Ecto neural progenitor cell (in vitro differentiated cells): Measurements from ENCODE around the gene DTX1.

ENCODE experiments used
- DNase-seq: peaks from one replicate; pipeline ENCODE4 v3.0.0-alpha.2; 2018; ENCODE audit warnings: low spot score

The DTX1 gene

DNA sequence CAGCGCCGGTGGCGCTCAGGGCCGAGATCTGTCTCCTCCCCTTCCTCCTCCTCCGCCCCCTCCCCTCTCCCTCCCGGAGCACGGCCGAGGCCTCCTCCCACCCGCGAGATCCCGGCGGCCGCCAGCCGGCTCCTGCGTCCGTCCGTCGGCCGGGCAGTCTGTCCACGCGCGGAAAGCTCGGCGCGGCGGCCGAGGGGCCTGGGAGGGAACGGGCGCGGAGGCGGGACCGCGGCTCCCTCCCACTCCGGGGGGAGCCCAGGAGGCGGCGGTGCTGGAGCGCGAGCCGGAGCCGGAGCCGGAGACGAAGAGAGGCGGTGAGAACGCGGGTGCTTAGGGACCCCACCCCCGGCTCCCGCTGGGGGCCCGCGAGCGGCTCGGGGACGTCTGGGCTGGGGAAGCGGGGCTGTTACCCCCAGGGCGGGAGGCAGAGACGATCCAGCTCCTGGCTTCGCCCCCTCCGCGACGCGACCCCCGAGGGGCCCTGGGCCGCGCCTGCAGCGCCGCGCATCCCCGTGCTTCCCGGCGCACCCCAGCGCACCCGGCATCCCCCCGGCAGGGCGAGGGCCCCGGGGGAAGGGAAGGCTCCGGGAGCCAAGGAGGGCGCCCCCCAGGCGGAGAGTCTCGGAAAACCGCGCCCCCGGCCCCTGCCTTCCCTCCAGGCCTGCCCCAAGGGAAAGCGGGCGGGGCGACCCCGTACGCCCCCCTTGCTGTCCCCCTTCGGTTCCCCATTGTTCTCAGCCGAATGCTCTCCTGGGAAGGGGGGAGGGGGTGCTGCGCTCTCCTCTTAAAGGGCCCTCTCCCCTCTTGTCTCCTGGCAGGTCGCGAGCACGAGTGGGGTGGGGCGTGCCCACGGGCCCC lies at the start of gene DTX1:
TSS of gene DTX1 (plus strand) at position 100 of the 858 bp plus-strand sequence. CDS start 1,463 bp downstream, outside the sequence.
- peak; percentile 66 for DNase-seq

DNA sequence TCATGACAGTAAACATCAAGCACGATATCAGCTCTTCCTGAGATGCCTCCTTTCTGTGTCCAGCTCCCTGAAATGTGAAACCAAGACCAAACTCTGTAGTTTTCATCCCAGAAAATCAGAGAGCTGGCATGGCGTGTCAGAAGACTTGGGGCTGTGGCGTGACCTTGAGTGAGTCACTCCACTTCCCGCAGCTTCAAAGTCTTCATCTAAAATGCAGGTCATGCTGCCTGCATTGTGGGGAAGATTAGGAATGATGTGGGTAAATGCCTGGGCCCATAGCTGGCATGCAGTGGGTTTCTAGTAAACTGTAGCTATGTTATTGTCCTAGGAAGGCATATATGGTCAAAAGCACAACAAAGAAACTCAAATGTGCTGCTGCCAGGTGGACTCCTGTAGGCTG lies 49.4 kb upstream of the DTX1 start:
- no peak for DNase-seq

DNA sequence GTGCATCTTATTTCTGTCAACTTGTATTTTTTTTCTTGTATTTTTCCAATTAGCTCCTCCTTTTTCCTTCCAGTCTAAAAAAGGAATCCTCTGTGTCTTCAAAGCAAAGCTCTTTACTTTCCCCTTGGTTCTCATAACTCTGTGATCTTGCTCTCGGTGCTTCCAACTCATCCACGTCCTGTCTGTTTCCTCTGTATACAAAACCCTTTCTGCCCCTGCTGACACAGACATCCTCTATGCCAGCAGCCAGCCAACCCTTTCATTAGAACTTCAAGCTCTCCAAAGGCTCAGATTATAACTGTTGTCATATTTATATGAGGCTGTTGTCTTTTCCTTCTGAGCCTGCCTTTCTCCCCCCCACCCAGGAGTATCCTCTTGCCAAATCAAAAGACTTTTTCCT lies 45.8 kb upstream of the DTX1 start:
- no peak for DNase-seq

DNA sequence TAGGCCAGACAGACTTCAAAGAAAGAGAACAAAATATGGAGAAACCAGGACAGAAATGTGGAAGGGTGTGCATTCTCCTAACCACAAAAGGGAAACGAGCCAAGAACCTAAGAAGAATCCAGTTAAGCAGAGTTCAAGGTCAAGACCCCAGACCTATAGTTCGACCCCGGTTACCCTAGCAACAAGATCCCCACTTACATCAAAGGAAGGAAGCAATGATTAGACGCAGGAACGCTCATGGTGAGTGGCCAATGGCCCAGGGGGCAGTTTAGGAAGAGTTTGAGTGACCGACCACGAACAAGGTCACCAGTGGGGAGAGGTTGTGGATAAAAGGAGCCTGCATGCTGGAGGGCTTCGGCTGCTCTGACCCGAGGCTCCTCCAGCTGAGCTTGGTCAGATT lies 42.0 kb upstream of the DTX1 start:
- DNase-seq: no peak

DNA sequence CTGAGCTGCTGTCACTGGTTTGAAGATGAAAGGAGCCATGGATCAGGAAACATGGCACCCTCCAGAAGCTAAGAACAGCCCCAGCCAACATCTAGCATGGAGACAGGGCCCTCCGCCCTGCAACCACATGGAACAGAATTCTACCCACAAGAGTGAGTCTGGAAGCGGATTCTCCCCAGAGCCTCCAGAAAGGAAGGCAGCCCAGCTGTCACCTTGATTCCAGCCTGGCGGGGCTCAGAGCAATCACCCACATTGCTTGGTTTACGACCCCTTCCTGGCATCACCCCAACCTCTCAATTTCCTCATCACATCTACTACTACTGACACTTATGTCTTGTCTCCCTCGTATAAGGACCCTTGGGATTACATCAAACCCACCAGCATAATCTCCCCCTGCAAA lies 39.7 kb upstream of the DTX1 start:
- DNase-seq: no peak

DNA sequence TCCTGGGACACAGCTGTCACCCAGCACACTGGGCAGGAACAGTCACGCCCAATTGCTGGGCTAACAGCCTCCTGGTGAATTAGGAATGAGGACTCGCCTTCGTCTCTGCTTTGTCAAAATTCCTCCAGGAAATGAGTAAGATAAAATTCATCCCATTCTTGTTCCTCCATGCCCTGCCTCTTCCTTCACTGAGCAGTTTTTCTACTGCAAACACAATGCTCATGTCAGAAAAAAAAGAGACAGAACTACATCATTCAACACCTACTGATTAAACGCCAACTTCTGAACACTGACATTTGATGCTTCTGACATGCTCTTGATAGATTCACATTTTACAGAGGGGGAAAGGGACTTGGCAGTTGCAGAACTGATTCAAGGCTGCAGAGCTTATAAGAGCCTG lies 37.5 kb upstream of the DTX1 start:
- DNase-seq: no peak

DNA sequence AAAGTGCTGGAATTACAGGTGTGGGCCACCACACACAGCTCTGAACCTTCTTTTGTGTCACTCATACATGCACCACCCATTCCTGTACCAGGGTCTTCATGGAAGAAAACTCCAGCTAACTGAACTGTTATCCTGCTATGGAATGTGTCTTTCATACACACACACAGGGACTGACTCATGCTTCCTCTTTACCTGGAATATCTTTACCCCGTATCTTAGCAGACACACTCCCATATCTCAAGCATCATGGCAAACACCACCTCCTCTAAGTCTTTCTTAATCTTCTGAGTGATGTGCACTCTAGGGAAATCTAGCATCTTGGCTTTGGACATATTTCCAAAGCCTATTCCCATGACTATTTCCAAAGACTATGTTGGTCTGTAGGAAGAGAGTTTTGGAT lies 35.0 kb upstream of the DTX1 start:
- DNase-seq: no peak

DNA sequence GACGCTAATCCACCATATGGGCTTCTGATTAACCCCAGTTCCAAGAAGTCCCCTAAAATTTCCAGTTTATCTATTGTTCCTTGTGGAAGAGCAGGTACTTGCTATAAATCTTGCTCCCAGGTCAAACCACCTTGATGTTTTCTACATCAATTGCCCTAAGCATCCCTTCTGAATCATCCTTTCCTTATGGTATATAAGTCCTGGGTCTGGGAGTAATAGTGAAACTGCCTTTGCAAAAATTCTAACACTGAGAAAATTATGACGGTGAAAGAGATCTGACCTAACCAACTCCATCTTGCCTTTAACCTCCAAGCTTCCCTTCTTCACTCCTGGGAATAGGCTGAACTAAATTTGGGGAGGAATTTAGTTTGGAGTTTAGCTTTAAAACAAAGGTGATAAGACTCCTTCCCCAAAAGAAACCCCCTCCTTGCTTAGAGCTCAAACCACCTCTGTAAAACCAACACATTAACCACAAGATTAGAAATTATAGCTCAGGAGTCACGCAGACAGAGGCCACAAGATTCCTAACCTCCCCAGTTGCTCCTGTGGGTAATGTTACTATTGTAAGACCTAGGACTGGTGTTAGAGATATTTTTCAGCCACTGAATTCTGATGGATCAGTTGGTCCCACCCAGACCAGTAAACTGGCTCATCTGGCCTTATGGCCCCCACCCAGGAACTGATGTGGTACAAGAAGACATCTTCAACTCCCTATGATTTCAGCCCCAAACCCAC lies 33.8 kb upstream of the DTX1 start:
- DNase-seq: no peak

DNA sequence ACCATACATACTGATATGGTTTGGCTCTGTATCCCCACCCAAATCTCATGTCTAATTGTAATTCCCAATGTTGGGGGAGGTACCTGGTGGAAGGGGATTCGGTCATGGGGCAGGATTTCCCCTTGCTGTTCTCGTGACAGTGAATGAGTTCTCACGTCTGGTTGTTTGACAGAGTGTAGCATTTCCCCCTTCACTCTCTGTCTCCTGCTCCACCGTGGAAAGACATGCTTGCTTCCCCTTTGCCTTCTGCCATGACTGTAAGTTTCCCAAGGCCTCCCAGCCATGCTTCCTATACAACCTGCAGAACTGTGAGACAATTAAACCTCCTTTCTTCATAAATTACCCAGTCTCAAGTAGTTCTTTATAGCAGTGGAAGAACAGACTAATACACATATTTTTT lies 28.8 kb upstream of the DTX1 start:
- no peak for DNase-seq

DNA sequence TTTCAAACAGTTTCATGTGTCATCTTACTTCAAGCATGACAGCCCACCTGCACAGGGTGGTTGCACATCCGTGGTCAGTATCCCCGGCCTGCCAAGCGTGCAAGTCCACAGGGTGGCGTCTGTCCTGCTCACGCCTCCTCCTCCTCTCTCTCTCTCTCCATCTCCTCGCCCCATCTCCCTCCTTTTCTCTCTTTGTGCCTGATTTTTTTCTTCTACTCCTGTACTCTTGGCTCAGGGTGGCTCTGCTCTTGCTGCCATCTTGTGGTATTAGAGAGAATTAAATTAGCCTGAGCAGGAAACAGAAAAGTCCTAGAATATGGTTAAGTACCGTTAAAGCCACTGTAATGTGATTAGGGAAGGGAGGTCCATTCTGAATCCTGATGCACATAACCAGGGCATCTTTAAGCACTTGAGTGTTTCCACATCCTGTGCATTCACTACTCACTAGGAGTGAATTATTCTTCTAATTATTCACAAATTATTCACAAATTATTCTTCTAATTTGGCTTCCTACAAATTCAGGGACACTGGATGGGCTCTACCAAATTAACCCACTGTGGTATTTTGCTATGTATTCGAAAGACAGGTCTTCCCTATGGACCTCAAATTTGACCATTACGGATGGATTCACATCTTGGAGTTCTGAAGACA lies 25.5 kb upstream of the DTX1 start:
- peak; percentile 77 for DNase-seq

DNA sequence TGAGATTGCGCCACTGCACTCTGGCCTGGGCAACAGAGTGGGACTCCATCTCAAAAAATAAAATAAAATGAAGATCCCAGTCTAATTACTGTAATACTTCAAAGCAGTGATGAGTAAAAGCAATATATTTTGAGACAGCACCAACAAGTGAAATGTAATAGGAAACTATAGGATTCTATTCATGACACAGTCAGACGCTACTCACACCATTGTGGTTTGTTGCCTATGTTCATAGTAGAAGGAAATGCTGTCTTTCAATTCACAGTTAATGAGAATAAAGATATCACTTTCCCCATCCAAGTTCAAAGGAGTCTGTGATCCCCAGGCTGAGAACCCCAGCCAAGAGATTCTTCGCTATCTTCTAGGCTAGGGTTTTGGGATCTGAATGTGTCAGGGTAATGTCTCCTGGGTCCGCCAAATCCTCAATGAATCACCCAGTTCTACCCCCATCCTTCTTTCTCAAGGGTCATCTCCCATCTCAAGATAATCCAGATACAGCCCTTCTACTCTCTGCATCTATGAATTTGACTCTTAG lies 16.6 kb upstream of the DTX1 start:
- no peak for DNase-seq

DNA sequence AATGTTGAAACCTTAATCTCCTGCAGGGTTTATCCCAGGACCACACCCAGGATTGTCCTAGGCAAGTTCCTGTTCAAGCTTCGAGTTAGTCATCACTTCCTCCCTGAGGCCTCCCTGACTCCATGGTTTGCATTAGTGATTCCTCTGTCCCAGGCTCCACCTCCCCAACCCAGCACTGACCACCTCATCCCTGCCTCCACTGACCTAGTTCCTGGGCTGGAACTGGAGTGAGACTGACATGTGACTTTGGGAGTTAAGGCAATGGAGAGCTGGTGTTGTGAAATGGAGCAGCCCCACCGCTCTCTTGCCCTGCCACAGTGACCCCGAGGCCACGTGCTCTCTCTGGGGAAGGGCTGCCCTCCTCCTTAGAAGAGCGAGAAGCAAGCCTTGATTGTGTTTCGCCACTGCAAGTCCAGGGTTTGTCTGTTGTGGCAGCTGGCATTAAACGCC lies 15.8 kb upstream of the DTX1 start:
- no peak for DNase-seq

DNA sequence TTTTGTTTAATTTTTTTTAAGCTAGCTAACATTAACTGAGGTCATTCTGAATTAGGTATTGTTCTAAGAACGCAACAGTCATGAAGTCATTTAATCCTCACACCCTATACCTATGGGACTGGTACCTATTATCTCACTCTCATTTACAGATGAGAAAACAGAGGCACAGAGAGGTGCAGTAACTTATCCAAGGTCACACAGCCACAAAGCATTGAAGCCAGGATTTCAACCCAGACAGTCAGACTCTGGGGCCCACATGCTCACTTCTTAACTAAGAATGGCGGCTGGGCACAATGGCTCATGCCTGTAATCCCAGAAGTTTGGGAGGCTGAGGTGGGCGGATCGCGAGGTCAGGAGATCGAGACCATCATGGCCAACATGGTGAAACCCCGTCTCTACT lies 15.0 kb upstream of the DTX1 start:
- no peak for DNase-seq

DNA sequence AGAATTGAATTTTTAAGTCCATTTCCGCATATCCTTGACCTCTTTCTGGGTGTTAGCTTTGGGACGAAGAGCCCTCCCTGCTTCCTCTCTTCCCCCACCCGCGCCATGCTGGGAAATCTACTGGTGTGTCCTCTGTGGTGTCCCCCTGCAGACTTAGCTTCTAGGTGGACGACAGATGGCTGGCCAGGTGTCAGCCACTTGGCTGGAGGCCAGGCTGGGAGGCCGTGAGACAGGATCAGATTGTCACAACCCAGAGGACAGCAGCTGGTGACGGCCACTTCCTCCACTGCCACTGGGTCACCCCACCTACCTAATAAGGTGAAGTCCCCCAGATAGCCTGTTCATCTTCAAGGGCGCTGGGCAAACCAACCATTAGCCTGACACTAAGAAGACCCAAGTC lies 13.3 kb upstream of the DTX1 start:
- no peak for DNase-seq

DNA sequence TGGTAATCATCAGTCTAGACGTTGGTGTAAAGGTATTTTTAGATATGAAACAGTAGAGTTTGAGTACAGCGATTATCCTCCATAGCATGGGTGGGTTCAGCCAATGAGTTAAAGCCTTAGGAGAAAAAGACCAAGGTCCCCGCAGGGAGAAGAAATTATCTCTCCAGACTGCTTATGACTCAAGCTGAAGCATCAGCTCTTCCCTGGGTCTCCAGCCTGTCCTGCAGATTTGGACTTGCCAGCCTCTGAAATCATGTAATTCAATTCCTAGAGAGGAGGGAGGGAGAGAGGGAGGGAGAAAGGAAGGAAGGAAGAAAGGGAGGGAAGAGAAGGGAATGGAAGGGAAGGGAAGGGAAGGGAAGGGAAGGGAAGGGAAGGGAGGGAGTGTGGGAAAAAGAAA lies 12.0 kb upstream of the DTX1 start:
- DNase-seq: no peak

DNA sequence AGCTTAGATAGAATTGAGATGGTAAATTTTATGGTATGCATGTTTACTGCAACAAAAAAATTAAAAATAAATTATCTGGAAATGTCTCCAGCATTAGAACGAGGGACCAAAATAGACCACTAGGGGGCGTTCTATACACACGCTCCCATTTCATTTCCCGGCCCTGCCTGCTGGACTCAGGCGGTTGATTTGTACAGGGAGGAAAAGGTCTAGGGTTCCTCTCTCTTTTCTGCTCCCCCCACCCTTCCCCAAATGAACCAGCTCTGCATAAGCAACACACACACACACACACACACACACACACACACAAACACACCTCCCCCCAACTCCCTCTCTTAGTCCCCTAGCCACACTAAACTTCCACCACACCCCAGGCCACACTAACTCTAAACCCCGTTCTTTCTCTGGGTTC lies 7.8 kb upstream of the DTX1 start:
- DNase-seq: peak; percentile 69

DNA sequence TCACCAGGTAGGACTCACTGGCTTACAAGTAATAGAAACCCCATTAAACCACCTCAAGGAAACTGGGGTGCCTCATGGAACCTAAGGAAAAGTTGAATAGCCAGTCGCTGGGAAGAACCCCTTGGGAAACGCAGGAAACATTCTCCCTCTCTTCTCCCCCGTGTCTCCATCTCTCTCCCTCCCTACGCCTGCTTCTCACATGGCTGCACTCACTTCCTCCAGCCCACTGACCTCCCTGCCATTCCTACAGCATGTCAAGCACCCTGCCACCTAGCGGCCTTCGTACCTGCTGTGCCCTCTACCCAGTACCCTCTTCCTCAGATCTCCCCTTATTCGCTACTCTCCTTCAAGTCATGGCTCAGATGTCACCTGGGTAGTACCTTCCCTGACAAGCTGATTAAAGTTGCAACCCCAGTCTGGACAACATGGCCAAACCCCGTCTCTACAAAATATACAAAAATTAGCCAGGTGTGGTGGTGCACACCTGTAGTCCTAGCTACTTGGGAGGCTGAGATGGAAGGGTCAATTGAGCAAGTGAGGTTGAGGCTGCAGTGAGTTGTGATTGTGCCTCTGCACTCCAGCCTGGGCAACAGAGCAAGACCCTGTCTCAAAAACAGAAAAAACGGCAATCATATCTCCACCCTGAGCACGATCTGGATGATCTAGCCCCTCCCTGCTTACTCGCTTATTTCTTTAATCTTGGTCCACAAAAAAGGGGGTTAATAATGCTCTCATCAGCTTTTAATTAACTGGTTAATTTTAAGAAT lies 6.4 kb upstream of the DTX1 start:
- peak; percentile 64 for DNase-seq

DNA sequence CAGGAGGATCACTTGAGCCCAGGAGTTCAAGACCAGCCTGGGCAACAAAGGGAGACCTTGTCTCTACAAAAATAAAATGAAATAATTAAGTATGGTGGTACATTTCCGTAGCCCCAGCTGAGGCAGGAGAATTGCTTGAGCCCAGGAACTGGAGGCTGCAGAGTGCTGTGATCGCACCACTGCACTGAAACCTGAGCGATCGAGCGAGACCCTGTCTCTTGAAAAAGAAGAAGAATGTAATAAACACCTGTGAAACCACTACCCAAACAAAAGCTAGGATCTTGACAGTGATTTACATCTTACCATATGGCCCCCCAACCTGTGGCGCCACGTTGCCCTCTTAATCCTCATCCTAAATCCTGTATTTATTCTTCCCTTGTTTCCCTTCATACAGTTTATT lies 5.7 kb upstream of the DTX1 start:
- DNase-seq: no peak

DNA sequence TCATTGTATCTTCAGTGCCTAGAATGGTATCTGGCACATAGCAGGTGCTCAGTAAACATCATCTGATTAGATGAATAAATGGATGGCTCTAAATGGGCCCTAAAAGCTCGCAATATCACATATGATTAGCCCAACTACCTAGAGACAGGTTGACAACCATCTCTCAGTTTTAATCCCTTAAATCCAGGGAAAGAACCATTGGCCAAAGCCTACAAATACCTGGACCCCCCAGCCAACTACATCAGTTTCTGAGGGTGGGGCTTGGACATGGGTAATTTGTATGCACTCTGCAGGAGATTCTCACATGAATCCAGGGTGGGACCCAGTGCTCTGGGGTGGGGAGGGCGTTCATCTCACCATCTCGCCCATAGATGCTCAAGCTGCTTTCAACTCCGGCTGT lies 4.8 kb upstream of the DTX1 start:
- DNase-seq: no peak

DNA sequence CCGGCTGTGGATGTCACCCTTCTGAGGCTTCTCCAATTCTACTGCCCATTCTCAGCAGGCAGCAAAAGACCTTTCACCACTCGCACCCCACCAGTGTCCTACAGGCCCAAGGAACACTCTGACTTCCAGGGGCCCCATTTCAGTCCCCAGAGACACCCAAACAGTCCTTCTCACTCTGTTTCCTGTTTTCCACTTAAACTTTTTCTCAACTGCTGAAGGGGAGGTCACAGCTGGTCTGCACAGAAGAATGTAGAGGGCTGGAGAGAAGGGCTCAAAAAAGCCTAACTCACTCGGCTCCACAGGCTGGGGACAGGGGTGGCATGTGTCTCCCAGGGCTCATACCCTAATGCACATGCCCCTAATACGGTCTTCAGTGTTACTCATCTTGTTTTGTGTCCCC lies 4.2 kb upstream of the DTX1 start:
- DNase-seq: peak; percentile 37

DNA sequence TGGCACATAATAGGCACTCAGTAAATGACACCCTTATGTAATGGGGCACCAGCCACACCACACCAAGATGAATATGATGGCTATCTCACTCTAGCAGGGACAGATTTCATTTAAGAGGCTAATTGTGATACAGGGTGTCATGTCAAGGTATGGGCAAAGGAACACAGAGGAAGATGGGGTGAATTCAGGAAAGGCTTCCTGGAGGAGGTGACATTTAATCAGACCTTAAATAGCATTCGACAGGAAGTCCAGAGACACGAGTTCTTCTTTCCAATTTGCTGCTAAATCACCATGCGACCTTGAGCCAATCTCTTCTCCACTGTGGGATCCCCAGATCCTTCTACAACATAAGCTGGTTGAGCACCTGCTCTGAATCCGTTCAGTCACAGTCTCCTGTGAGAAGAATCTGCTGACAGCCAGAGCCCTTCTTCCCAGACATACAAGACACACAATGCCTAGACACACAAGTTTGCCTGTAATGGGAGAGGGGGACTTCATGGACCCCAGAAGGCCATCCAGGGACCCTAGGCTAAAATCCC lies 1.5 kb upstream of the DTX1 start:
- peak; percentile 34 for DNase-seq
